GM23338 (cell line): ENCODE measurements around the gene WARS2. TPM values are rescaled to one million over a fixed set of nuclear protein-coding genes. Genes with fewer than 3 reads are reported as not detected.

Experiments
- ATAC-seq: fragments of 200-7000 bp; cut with Tn5 transposase; 3 replicates; pipeline ENCODE4 v1.9.1; 2020
- DNase-seq: peaks from one replicate; pipeline ENCODE4 v3.0.0-alpha.2; 2015; ENCODE audit warnings: low spot score
- H2AFZ ChIP-seq: fragments of 200-600 bp; sonication (generic); 2 replicates; pipeline ENCODE4 v1.8.0; 2016; ENCODE audit warnings: antibody characterized with exemption, mild to moderate bottlenecking, moderate library complexity
- H3F3A ChIP-seq: fragments of 200-600 bp; sonication (generic); replicated peaks from 2 replicates; pipeline ENCODE4 v1.8.0; 2017; ENCODE audit warnings: antibody characterized with exemption, mixed run types, low read depth
- H3K27ac ChIP-seq: fragments of 200-600 bp; sonication (generic); 2 replicates; pipeline ENCODE4 v1.6.1; 2016; ENCODE audit warnings: low read depth
- H3K27me3 ChIP-seq: fragments of 200-600 bp; sonication (generic); 2 replicates; pipeline ENCODE4 v1.8.0; 2016; ENCODE audit warnings: mild to moderate bottlenecking, mixed run types, moderate library complexity; ENCODE audit not compliant: insufficient read depth
- H3K36me3 ChIP-seq: fragments of 200-600 bp; sonication (generic); 2 replicates; pipeline ENCODE4 v1.8.0; 2016; ENCODE audit warnings: mild to moderate bottlenecking; ENCODE audit not compliant: insufficient read depth
- H3K4me1 ChIP-seq: fragments of 200-600 bp; sonication (generic); 2 replicates; pipeline ENCODE4 v1.8.0; 2016; ENCODE audit warnings: mild to moderate bottlenecking, moderate library complexity; ENCODE audit not compliant: insufficient read depth
- H3K4me2 ChIP-seq: fragments of 200-600 bp; sonication (generic); 2 replicates; pipeline ENCODE4 v1.7.1; 2017; ENCODE audit warnings: mixed run types
- H3K4me3 ChIP-seq: fragments of 200-600 bp; sonication (generic); 2 replicates; pipeline ENCODE4 v1.6.1; 2016; ENCODE audit warnings: mixed run types
- H3K79me2 ChIP-seq: fragments of 200-600 bp; sonication (generic); replicated peaks from 2 replicates; pipeline ENCODE4 v1.8.0; 2017; ENCODE audit warnings: mild to moderate bottlenecking; ENCODE audit not compliant: insufficient read depth
- H3K9me2 ChIP-seq: fragments of 200-600 bp; sonication (generic); 2 replicates; pipeline ENCODE4 v1.8.0; 2017; ENCODE audit not compliant: insufficient read depth
- H4K20me1 ChIP-seq: fragments of 200-600 bp; sonication (generic); replicated peaks from 2 replicates; pipeline ENCODE4 v1.8.0; 2017; ENCODE audit warnings: mild to moderate bottlenecking; ENCODE audit not compliant: insufficient read depth
- H3K27ac Mint-ChIP-seq: 2 replicates; pipeline ENCODE4 v1.8.0; 2020; ENCODE audit warnings: inconsistent platforms, mild to moderate bottlenecking, moderate library complexity, mixed read lengths
- H3K27me3 Mint-ChIP-seq: 3 replicates; pipeline ENCODE4 v1.8.0; 2022; ENCODE audit warnings: low read depth, mild to moderate bottlenecking, moderate library complexity, mixed read lengths, inconsistent platforms; ENCODE audit not compliant: insufficient read depth, poor library complexity
- H3K36me3 Mint-ChIP-seq: 3 replicates; pipeline ENCODE4 v1.8.0; 2021; ENCODE audit warnings: low read depth, mild to moderate bottlenecking, inconsistent platforms, moderate library complexity, mixed read lengths
- H3K4me1 Mint-ChIP-seq: 3 replicates; pipeline ENCODE4 v1.8.0; 2020; ENCODE audit warnings: mild to moderate bottlenecking, inconsistent platforms, mixed read lengths
- H3K4me3 Mint-ChIP-seq: 3 replicates; pipeline ENCODE4 v1.8.0; 2021; ENCODE audit warnings: moderate library complexity, mild to moderate bottlenecking, inconsistent platforms, mixed read lengths
- H3K9me3 Mint-ChIP-seq: 3 replicates; pipeline ENCODE4 v1.8.0; 2020; ENCODE audit warnings: moderate library complexity, mild to moderate bottlenecking, inconsistent platforms, mixed read lengths
- CREB1 ChIP-seq: fragments of 250-450 bp; sonication (Bioruptor Pico); IDR thresholded peaks from 2 replicates; pipeline ENCODE4 v1.5.0; 2020; ENCODE audit warnings: low read depth, mild to moderate bottlenecking, moderate library complexity
- ETS1 ChIP-seq: IDR thresholded peaks from 2 replicates; pipeline ENCODE4 v1.6.1; 2016; ENCODE audit warnings: antibody characterized with exemption
- EZH2 ChIP-seq: fragments of 200-600 bp; sonication (generic); IDR thresholded peaks from one replicate; pipeline ENCODE4 v1.8.0; 2017; ENCODE audit warnings: antibody characterized with exemption, mild to moderate bottlenecking, low read depth; ENCODE audit not compliant: unreplicated experiment
- JUNB ChIP-seq: IDR thresholded peaks from one replicate; pipeline ENCODE4 v1.6.1; 2016; ENCODE audit warnings: antibody characterized with exemption; ENCODE audit not compliant: unreplicated experiment
- POLR2AphosphoS5 ChIP-seq: IDR thresholded peaks from 2 replicates; pipeline ENCODE4 v1.6.1; 2016; ENCODE audit warnings: antibody characterized with exemption, low read depth
- REST ChIP-seq: IDR thresholded peaks from one replicate; pipeline ENCODE4 v1.6.1; 2018; ENCODE audit warnings: antibody characterized with exemption; ENCODE audit not compliant: unreplicated experiment
- STAT1 ChIP-seq: IDR thresholded peaks from one replicate; pipeline ENCODE4 v1.6.1; 2016; ENCODE audit warnings: antibody characterized with exemption; ENCODE audit not compliant: unreplicated experiment
- ZNF114 ChIP-seq: fragments of 250-450 bp; sonication (Bioruptor Pico); IDR thresholded peaks from 2 replicates; pipeline ENCODE4 v1.5.0; 2020; ENCODE audit warnings: mild to moderate bottlenecking, moderate library complexity
- ZNF331 ChIP-seq: fragments of 250-450 bp; sonication (Bioruptor Pico); IDR thresholded peaks from 2 replicates; pipeline ENCODE4 v1.5.0; 2020; ENCODE audit warnings: low read depth, mild to moderate bottlenecking, moderate library complexity
- ZNF462 ChIP-seq: fragments of 250-450 bp; sonication (Bioruptor Pico); IDR thresholded peaks from 2 replicates; pipeline ENCODE4 v1.5.0; 2020; ENCODE audit warnings: mild to moderate bottlenecking, moderate library complexity
- polyA plus RNA-seq: library from polyadenylated mRNA; unstranded; fragments of >200 nt; fragmentation: Nextera tagmentation; extraction: Ambion mirVana; gene quantifications from 2 replicates; pipeline ENCODE4 v1.2.1, GENCODE V29; 2016
- total RNA-seq: library from RNA; depleted of rRNA; stranded (reverse); fragments of >200 nt; shearing (Covaris generic); gene quantifications from 2 replicates; pipeline ENCODE4 v1.2.3, GENCODE V29; 2014

The WARS2 gene
- total and polyA plus RNA-seq, 2 experiments from 2014 or later, result 6.4 to 12.6 TPM

GRCh38 chr1:118997225-118997624 lies 143.2 kb downstream of the WARS2 start (continued):
- no peak for TF ChIP-seq ZNF462 (CRISPR knock-in tag)
- TF ChIP-seq ZNF331, result no peak
- TF ChIP-seq EZH2, result no peak
- TF ChIP-seq CREB1, result no peak
- TF ChIP-seq STAT1, result no peak
- no peak for TF ChIP-seq JUNB
- TF ChIP-seq ZNF114, result no peak

GRCh38 chr1:118995312-118996016 lies 145.0 kb downstream of the WARS2 start:
- Mint-ChIP-seq H3K27me3 (peaks cover 100% of the 10 kb centered on the region), H3K36me3 (no peaks in the 10 kb centered on the region), H3K4me3 (no peak overlapping the region), H3K27ac (no peak overlapping the region), H3K4me1 (peaks cover 52% of the 10 kb centered on the region), H3K9me3 (no peaks in the 10 kb centered on the region; the same call in 2 of the 3 replicates)
- Histone ChIP-seq H2AFZ (no peak overlapping the region), H3K79me2 (no peaks in the 10 kb centered on the region), H3K4me1 (peaks cover 56% of the 10 kb centered on the region), H3K36me3 (no peaks in the 10 kb centered on the region), H4K20me1 (no peaks in the 10 kb centered on the region; the same call in none of the 2 replicates), H3F3A (peaks cover 8% of the 10 kb centered on the region), H3K4me2 (no peak overlapping the region), H3K27me3 (peaks cover 100% of the 10 kb centered on the region), H3K4me3 (no peak overlapping the region), H3K9me2 (no peaks in the 10 kb centered on the region), H3K27ac (no peak overlapping the region)
- no peak for ATAC-seq
- no peak for DNase-seq
- TF ChIP-seq POLR2AphosphoS5, result no peak
- no peak for TF ChIP-seq ZNF114
- TF ChIP-seq JUNB, result no peak
- no peak for TF ChIP-seq ETS1
- TF ChIP-seq EZH2, result no peak
- no peak for TF ChIP-seq REST
- no peak for TF ChIP-seq STAT1
